Retinal pigment epithelial cell (primary cell): ENCODE data around the gene NPDC1.

Experiments
- DNase-seq: peaks from one replicate; pipeline ENCODE4 v3.0.0-alpha.2; 2010; ENCODE audit warnings: low read depth
- H3K4me3 ChIP-seq: 2 replicates; pipeline ENCODE4 v1.5.1; 2011; ENCODE audit warnings: mild to moderate bottlenecking, low read length, control low read depth, moderate library complexity
- CTCF ChIP-seq: conservative IDR thresholded peaks from 2 replicates; pipeline ENCODE4 v1.5.1; 2011; ENCODE audit warnings: low read depth, low read length, control low read depth, inconsistent platforms

Gene NPDC1

GRCh38 chr9:136994180-136994887 is 51.6 kb downstream of the NPDC1 start:
- no peak for DNase-seq
- H3K4me3 ChIP-seq: no peak overlapping the region
- no peak for TF ChIP-seq CTCF

GRCh38 chr9:136992819-136993369 is 53.1 kb downstream of the NPDC1 start:
- DNase-seq: no peak
- peak overlapping the region; percentile 60 for H3K4me3 ChIP-seq
- no peak for TF ChIP-seq CTCF

- peak within 1 kb of the TSS; percentile 60 for H3K4me3 ChIP-seq
- no peak for TF ChIP-seq CTCF
- peak; percentile 59 for DNase-seq
Measured at GRCh38 chr9:136991993-136992818, 53.8 kb downstream of the NPDC1 start, which contains the start of gene PAXX. Gene PAXX (plus strand): TSS chr9:136992422. CDS start chr9:136992444, 22 bp downstream.

- TF ChIP-seq CTCF: no peak
- no peak overlapping the region for H3K4me3 ChIP-seq
- DNase-seq: no peak
Measured at GRCh38 chr9:136990242-136990911, 55.6 kb downstream of the NPDC1 start.
